SK-N-SH (cell line): Measurements from ENCODE around the gene HACD1. TPM values are rescaled to one million over a fixed set of nuclear protein-coding genes. Genes with fewer than 3 reads are reported as not detected.
A peak's percentile ranks its signal among the peaks of the same experiment; 100 is the strongest.

Source experiments
- CTCF ChIA-PET: fragments of 300-600, 350-600 bp; formaldehyde crosslinking; extraction: SDS; loops from one replicate; lab custom pipeline; 2021; lab: Yijun Ruan, JAX
- POLR2A ChIA-PET: fragments of 350-600 bp; sonication (Branson Sonifier 250); formaldehyde crosslinking; extraction: SDS; loops from one replicate; lab custom pipeline; 2020; ENCODE audit warnings: antibody characterized with exemption, inconsistent platforms; lab: Yijun Ruan, JAX
- DNase-seq: peaks from one replicate; pipeline ENCODE4 v3.0.0; 2012
- H2AFZ ChIP-seq: fragments of 200-600 bp; sonication (generic); 2 replicates; pipeline ENCODE4 v1.8.1; 2016; ENCODE audit warnings: antibody characterized with exemption, mild to moderate bottlenecking, low read depth
- H3F3A ChIP-seq: fragments of 200-600 bp; sonication (generic); replicated peaks from 2 replicates; pipeline ENCODE3; 2016; ENCODE audit warnings: antibody characterized with exemption, mild to moderate bottlenecking; ENCODE audit not compliant: insufficient read depth
- H3K27ac ChIP-seq, 2 experiments: fragments of 200-500 bp in 1 of 2; fragments of 200-600 bp in 1 of 2; sonication (Bioruptor generic) in 1 of 2; sonication (generic), shearing (Covaris generic) in 1 of 2; 2 replicates each; pipeline versions ENCODE4 v1.5.1 to v1.6.1; 2014 to 2016; ENCODE audit warnings: low read depth in 2 of 2, inconsistent platforms in 1 of 2, low read length in 1 of 2, mild to moderate bottlenecking in 1 of 2, mixed read lengths in 1 of 2
- H3K27me3 ChIP-seq: fragments of 200-600 bp; sonication (generic), shearing (Covaris generic); 2 replicates; pipeline ENCODE4 v1.6.1; 2016; ENCODE audit warnings: mixed run types; ENCODE audit not compliant: insufficient read depth
- H3K36me3 ChIP-seq, 2 experiments: fragments of 200-500 bp in 1 of 2; fragments of 200-600 bp in 1 of 2; sonication (Bioruptor generic) in 1 of 2; sonication (generic) in 1 of 2; replicated peaks in 1 of 2; 2 replicates each; pipeline versions ENCODE3 to v1.5.1; 2014 to 2016; ENCODE audit warnings: low read length in 1 of 2, mild to moderate bottlenecking in 1 of 2; ENCODE audit not compliant: insufficient read depth in 2 of 2, control insufficient read depth in 1 of 2
- H3K4me1 ChIP-seq, 2 experiments: fragments of 200-500 bp in 1 of 2; fragments of 200-600 bp in 1 of 2; sonication (Bioruptor generic) in 1 of 2; sonication (generic), shearing (Covaris generic) in 1 of 2; 2 replicates each; pipeline versions ENCODE4 v1.5.1 to v1.6.1; 2014 to 2016; ENCODE audit warnings: low read depth in 1 of 2, low read length in 1 of 2, mixed run types in 1 of 2; ENCODE audit not compliant: insufficient read depth in 2 of 2, control insufficient read depth in 1 of 2
- H3K4me2 ChIP-seq: fragments of 200-600 bp; sonication (generic), shearing (Covaris generic); 2 replicates; pipeline ENCODE4 v1.6.1; 2017; ENCODE audit warnings: mixed run types
- H3K4me3 ChIP-seq, 2 experiments: fragments of 200-500 bp in 1 of 2; fragments of 200-600 bp in 1 of 2; sonication (Bioruptor generic) in 1 of 2; sonication (generic), shearing (Covaris generic) in 1 of 2; 2 replicates each; pipeline versions ENCODE4 v1.5.1 to v1.8.1; 2014 to 2016; ENCODE audit warnings: low read depth in 2 of 2, inconsistent platforms in 1 of 2, low read length in 1 of 2, mild to moderate bottlenecking in 1 of 2, mixed read lengths in 1 of 2, moderate library complexity in 1 of 2
- H3K79me2 ChIP-seq: fragments of 200-600 bp; sonication (generic); 2 replicates; pipeline ENCODE4 v1.8.1; 2017; ENCODE audit warnings: mild to moderate bottlenecking; ENCODE audit not compliant: insufficient read depth
- H3K9ac ChIP-seq: fragments of 200-600 bp; sonication (generic); 2 replicates; pipeline ENCODE4 v1.6.1; 2017; ENCODE audit warnings: mixed run types
- H3K9me2 ChIP-seq: fragments of 200-600 bp; sonication (generic); 2 replicates; pipeline ENCODE4 v1.6.1; 2017; ENCODE audit warnings: mixed run types
- H3K9me3 ChIP-seq: fragments of 200-600 bp; sonication (generic); 2 replicates; pipeline ENCODE4 v1.6.1; 2017; ENCODE audit warnings: mixed run types, mild to moderate bottlenecking, moderate library complexity
- H4K20me1 ChIP-seq: fragments of 200-600 bp; sonication (generic); 2 replicates; pipeline ENCODE4 v1.6.1; 2017; ENCODE audit warnings: mild to moderate bottlenecking, mixed run types; ENCODE audit not compliant: insufficient read depth
- CTCF ChIP-seq: fragments of 200-600 bp; sonication (generic); IDR thresholded peaks from 2 replicates; pipeline ENCODE4 v1.6.1; 2017; ENCODE audit warnings: antibody characterized with exemption, mild to moderate bottlenecking, moderate library complexity
- ELF1 ChIP-seq: IDR thresholded peaks from 2 replicates; pipeline ENCODE4 v1.4.0; 2012
- FOXJ3 ChIP-seq: sonication (generic); formaldehyde crosslinking; IDR thresholded peaks from 2 replicates; pipeline ENCODE4 v1.5.1; 2020; ENCODE audit warnings: mild to moderate bottlenecking, missing genetic modification reagents
- MXI1 ChIP-seq: IDR thresholded peaks from 2 replicates; pipeline ENCODE4 v1.6.1; 2012; ENCODE audit warnings: mild to moderate bottlenecking, low read depth, low read length, improper control_type of control experiment
- NFIC ChIP-seq: IDR thresholded peaks from 2 replicates; pipeline ENCODE4 v1.4.0; 2012; ENCODE audit warnings: borderline replicate concordance
- RAD21 ChIP-seq: IDR thresholded peaks from 2 replicates; pipeline ENCODE4 v1.6.1; 2012; ENCODE audit warnings: mild to moderate bottlenecking, low read length
- SMC3 ChIP-seq: IDR thresholded peaks from 2 replicates; pipeline ENCODE4 v1.6.1; 2012; ENCODE audit warnings: low read depth, low read length, improper control_type of control experiment
- TAF1 ChIP-seq: IDR thresholded peaks from 2 replicates; pipeline ENCODE4 v1.6.1; 2012; ENCODE audit warnings: low read depth, mild to moderate bottlenecking, low read length, moderate library complexity, borderline replicate concordance
- YY1 ChIP-seq: IDR thresholded peaks from 2 replicates; pipeline ENCODE4 v1.4.0; 2012; ENCODE audit warnings: low read depth, mild to moderate bottlenecking
- WGBS: methylation state at CpG from one replicate; pipeline ENCODE4 v1.1.6; 2017; ENCODE audit warnings: low lambda C conversion rate; 5-methylcytosine and 5-hydroxymethylcytosine counted together
- polyA plus RNA-seq, 3 experiments: library from polyadenylated mRNA; depleted of rRNA; stranded (reverse); fragments of >200 nt; gene quantifications; 2 replicates each; pipeline ENCODE4 v1.2.3, GENCODE V29; 2012

Gene HACD1
- polyA plus RNA-seq, 1 of the 3 experiments (the other 2 are of a cell fraction), result 23.9 TPM

- DNase-seq, result no peak
- CTCF ChIA-PET, result interaction anchor here (0.8 to 2.3 kb wide), 4 partner anchors 127 to 607 kb away, joined by 3 to 5 read pairs (median 4); no protein-coding TSS in a partner anchor
- Histone ChIP-seq H3K4me3 (no peak overlapping the region), H3K79me2 (peaks cover 51% of the 10 kb centered on the region; the same call in 1 of the 2 replicates), H4K20me1 (no peaks in the 10 kb centered on the region), H3K9me2 (no peaks in the 10 kb centered on the region), H3K4me1 (no peaks in the 10 kb centered on the region), H3K9me3 (no peaks in the 10 kb centered on the region), H3K36me3 (no peaks in the 10 kb centered on the region), H3F3A (no peaks in the 10 kb centered on the region), H3K4me2 (no peak overlapping the region), H3K9ac (no peak overlapping the region), H3K27me3 (no peaks in the 10 kb centered on the region), H2AFZ (no peak overlapping the region), H3K27ac (no peak overlapping the region)
- WGBS, result 95% methylated on average over 13 of the region's 13 CpGs
- no peak for TF ChIP-seq ELF1
- TF ChIP-seq SMC3, result no peak
- no peak for TF ChIP-seq NFIC
- no peak for TF ChIP-seq MXI1
- no peak for TF ChIP-seq FOXJ3 (CRISPR knock-in tag)
- no peak for TF ChIP-seq YY1
- POLR2A ChIA-PET, result no interaction called here
Observed at GRCh38 chr10:17609523-17610079, 7.6 kb downstream of the HACD1 start.

- peak overlapping the region in 1 of 2 experiments; percentile 50; a peak in 1 of 4 replicates for H3K4me3 ChIP-seq
- H3K4me2 ChIP-seq, result no peak overlapping the region
Observed at GRCh38 chr10:17607603-17608332, 9.4 kb downstream of the HACD1 start.

More at GRCh38 chr10:17607603-17608332, 9.4 kb downstream of the HACD1 start:
- TF ChIP-seq SMC3 (peak; percentile 70), CTCF (peak; percentile 93), TAF1 (no peak), RAD21 (peak; percentile 94)
- 64% methylated on average over 9 of the region's 9 CpGs for WGBS
- ChIA-PET POLR2A (no interaction called here), CTCF (interaction anchor here (0.6 to 2.3 kb wide), 15 partner anchors 9 to 267 kb away, joined by 3 to 9 read pairs (median 3); no protein-coding TSS in a partner anchor)
- no peak overlapping the region for H3K9ac ChIP-seq
- no peaks in the 10 kb centered on the region for H4K20me1 ChIP-seq
- H3K27me3 ChIP-seq, result no peaks in the 10 kb centered on the region
- H3K36me3 ChIP-seq, result peaks cover 2 to 9% of the 10 kb centered on the region in 2 experiments
- DNase-seq, result peak; percentile 60
- peak overlapping the region in 1 of 2 experiments; percentile 34; a peak in 1 of 4 replicates for H3K27ac ChIP-seq
- H3F3A ChIP-seq, result no peaks in the 10 kb centered on the region
- no peaks in the 10 kb centered on the region for H3K9me3 ChIP-seq
- 0 out of 2 replicates have a peak overlapping the region, but pooled peaks have one; percentile 55 for H2AFZ ChIP-seq
- no peaks in the 10 kb centered on the region for H3K9me2 ChIP-seq
- no peaks in the 10 kb centered on the region for H3K4me1 ChIP-seq
- H3K79me2 ChIP-seq, result peaks cover 42% of the 10 kb centered on the region; the same call in 1 of the 2 replicates
